ENCODE data around the gene SH3BP2. TPM values are rescaled to one million over a fixed set of nuclear protein-coding genes. Genes with fewer than 3 reads are reported as not detected.

Gene SH3BP2
- polyA plus RNA-seq, 4 donors: 20.8 to 58.7 (median 41.4) TPM

DNA sequence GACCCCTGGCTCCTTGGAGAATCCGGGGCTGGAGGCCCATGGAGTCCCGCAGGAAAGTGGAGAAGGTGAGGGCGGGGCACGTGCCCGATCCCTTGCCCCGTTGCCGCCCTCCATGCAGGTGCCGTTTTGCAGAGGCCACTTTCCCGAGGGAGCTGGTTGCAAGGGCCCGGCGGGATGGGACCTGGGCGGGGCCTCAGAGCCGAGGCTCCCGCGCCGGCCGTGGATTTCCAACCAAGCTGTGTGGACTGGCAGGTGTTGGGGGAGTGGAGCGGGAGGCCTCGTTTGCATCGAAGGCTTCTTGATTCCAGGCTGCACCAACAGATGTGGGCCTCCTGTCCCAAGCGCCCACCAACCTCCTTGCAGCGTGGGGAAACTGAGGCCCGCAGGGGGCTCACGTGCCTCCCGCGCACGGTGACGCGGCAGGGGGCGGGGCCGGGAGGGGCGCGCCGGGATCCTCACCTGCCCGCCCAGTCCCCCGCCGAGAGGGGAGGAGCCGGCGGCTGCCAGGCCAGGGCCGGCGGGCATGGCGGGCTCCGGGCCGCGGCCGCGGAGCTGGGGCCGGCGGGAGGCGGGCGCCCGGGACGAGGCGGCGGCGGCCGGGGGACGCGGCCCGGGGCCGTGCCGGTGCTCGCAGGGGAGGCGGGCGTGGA is 24.9 kb downstream of the SH3BP2 start:
- DNase-seq (ENCODE audit: low read depth in 4 of 4, low spot score in 2 of 4): no peak

DNA sequence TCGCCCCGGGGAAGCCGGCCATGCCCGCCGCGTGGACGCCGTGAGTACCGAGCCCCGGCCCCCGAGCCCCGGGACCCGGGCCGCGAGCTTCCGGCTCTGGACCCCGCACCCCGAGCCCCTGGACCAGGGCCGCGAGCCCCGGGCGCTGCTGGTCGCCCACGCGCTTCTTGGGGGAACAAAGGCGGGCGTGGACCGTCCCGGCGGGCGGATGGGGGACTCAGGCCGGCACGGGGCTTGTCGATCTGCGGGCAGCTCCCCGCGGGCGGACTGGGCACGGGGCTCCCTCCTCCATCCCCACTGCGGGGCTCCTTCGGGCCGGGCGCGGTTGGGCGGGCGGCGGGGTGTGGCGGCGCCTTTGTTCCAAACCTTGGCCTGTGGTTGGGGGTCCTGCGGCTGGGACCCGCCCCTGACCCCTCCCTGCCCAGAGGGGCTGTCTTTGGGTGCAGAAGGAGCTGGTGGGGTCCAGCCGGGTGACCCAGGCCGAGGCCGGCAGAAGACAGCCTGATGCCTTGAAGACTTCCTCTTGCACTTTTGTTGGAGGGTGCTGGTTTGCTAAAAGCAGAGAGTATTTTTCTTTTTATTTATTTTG is 25.6 kb downstream of the SH3BP2 start:
- no peak for DNase-seq (ENCODE audit: low read depth in 4 of 4, low spot score in 2 of 4)

- no peak for DNase-seq (ENCODE audit: low read depth in 4 of 4, low spot score in 2 of 4)
Observed at GRCh38 chr4:2819244-2820215, 26.6 kb downstream of the SH3BP2 start.

GRCh38 chr4:2820216-2820982 is 27.5 kb downstream of the SH3BP2 start:
- no peak for DNase-seq (ENCODE audit: low read depth in 4 of 4, low spot score in 2 of 4)

DNA sequence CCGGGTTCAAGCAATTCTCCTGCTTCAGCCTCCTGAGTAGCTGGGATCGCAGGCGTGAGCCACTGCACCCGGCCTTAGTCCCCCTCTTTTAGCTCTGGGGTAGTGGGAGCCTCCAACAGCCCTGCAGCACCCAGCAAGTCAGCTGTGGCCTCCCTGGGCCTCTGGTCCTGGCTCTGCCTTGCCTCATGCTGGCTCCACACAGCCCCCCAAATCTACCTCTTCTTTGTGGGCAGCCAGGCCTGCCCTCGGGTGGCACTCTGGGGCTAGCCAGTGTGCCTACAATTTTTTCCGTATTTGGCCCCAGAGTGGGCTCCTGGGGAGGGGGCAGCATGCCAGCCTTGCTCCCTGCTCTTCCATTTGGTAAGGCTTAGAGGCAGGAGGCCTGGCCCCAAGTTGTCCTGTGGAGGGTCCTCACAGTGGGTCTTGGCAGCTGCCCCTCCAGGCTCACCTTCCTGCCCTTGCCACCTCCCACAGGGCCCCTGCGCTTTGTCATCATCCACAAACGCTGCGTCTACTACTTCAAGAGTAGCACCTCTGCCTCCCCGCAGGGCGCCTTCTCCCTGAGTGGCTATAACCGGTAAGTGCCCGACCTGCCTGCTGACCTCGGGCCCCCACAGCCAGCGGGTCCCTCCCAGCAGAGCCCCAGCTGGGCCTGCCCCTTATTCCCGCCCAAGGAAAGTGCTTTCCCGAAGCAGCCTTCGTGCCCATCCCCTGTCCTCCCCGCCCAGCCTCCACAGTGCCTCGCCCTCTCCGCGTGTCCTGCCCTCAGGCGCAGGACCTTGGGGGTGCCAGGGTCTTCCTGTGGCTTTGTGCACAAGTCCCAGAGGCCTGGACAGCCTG is 29.8 kb downstream of the SH3BP2 start:
- DNase-seq (ENCODE audit: low read depth in 4 of 4, low spot score in 2 of 4): no peak

DNA sequence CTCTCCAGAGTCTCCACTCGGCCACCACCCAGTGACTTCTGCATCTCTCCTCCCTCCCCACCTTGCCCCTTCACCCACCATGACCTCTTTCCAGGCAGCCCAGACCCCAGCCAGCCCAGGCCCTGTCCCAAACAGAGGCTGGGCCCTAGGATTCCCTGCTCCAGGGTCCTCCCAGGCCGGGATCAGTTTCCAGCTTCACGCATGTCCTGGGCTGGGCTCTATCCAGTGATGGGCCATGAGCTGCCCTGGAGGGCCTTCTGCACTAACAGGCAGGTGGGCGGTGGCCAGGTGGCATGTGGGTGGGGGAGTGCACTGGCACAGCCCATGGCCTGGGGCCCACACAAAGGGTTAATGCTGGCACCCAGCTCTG is 30.4 kb downstream of the SH3BP2 start:
- no peak for DNase-seq (ENCODE audit: low read depth in 4 of 4, low spot score in 2 of 4)

GRCh38 chr4:2823671-2824328 is 30.9 kb downstream of the SH3BP2 start:
- no peak for DNase-seq (ENCODE audit: low read depth in 4 of 4, low spot score in 2 of 4)

- DNase-seq (ENCODE audit: low read depth in 4 of 4, low spot score in 2 of 4): no peak
Observed at GRCh38 chr4:2824329-2824835, 31.5 kb downstream of the SH3BP2 start.

- DNase-seq (ENCODE audit: low read depth in 4 of 4, low spot score in 2 of 4): no peak
Observed at GRCh38 chr4:2824836-2825381, 32.0 kb downstream of the SH3BP2 start.

GRCh38 chr4:2825740-2826139 is 32.9 kb downstream of the SH3BP2 start:
- no peak for DNase-seq (ENCODE audit: low read depth in 4 of 4, low spot score in 2 of 4)

GRCh38 chr4:2827071-2827873 is 34.4 kb downstream of the SH3BP2 start:
- DNase-seq (ENCODE audit: low read depth in 4 of 4, low spot score in 2 of 4): no peak

GRCh38 chr4:2827874-2828751 is 35.2 kb downstream of the SH3BP2 start:
- no peak for DNase-seq (ENCODE audit: low read depth in 4 of 4, low spot score in 2 of 4)

GRCh38 chr4:2828758-2829181 is 35.9 kb downstream of the SH3BP2 start:
- no peak for DNase-seq (ENCODE audit: low read depth in 4 of 4, low spot score in 2 of 4)

DNA sequence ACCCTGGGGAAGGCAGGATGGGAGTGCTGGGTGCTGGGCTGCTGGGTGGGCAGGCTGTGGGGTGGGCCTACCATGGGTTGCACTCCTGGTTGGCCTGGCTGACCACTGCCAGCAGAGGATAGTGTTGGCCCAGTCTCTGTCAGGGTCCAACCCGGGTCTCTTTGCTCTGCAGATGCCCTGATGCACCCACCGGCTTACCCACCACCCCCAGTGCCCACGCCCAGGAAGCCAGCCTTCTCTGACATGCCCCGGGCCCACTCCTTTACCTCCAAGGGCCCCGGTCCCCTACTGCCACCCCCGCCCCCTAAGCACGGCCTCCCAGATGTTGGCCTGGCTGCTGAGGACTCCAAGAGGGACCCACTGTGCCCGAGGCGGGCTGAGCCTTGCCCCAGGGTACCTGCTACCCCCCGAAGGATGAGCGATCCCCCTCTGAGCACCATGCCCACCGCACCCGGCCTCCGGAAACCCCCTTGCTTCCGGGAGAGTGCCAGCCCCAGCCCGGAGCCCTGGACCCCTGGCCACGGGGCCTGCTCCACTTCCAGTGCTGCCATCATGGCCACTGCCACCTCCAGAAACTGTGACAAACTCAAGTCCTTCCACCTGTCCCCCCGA is 36.5 kb downstream of the SH3BP2 start:
- DNase-seq (ENCODE audit: low read depth in 4 of 4, low spot score in 2 of 4): no peak

DNA sequence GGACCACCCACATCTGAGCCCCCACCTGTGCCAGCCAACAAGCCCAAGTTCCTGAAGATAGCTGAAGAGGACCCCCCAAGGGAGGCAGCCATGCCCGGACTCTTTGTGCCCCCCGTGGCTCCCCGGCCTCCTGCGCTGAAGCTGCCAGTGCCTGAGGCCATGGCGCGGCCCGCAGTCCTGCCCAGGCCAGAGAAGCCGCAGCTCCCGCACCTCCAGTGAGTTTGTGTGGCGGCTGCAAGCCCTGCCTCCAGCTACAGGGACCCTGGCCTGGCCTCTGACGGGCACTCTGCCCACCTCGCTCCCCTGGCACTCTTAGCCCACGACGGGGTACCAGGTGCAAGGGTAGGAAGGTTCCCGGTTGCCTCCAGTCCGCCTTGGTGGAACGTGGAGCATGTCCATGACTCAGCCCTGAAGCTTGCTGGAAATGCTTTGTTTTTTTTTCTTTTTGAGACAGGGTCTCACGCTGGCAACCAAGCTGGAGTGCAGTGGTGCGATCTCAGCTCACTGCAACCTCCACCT is 37.1 kb downstream of the SH3BP2 start:
- DNase-seq (ENCODE audit: low read depth in 4 of 4, low spot score in 2 of 4): no peak
